ENCODE results near the gene JPH3. TPM values are rescaled to one million over a fixed set of nuclear protein-coding genes. Genes with fewer than 3 reads are reported as not detected.

The JPH3 gene
- total RNA-seq, 2 experiments from 2014 or later, result not detected

GRCh38 chr16:87621976-87622713, 19.8 kb downstream of the JPH3 start:
- Histone ChIP-seq H3K27ac (ENCODE audit: low read depth in 1 of 2, low read length in 2 of 2) (no peak overlapping the region), H3K27me3 (ENCODE audit: control insufficient read depth in 1 of 2, insufficient read depth in 2 of 2, low read length in 2 of 2) (peaks cover 0 to 7% of the 10 kb centered on the region in 2 experiments), H3K4me3 (ENCODE audit: low read length) (no peak overlapping the region), H3K4me1 (ENCODE audit: insufficient read depth, low read length) (no peaks in the 10 kb centered on the region), H3K9me3 (ENCODE audit: control insufficient read depth in 1 of 2, insufficient read depth in 1 of 2, low read length in 2 of 2) (no peaks in the 10 kb centered on the region), H3K36me3 (ENCODE audit: insufficient read depth, low read length) (no peaks in the 10 kb centered on the region)
- H3K36me3 Mint-ChIP-seq (ENCODE audit: low read depth), result no peaks in the 10 kb centered on the region
- H3K9me3 Mint-ChIP-seq, result no peaks in the 10 kb centered on the region
- POLR2A ChIA-PET, result no interaction called here
- TF ChIP-seq CTCF (IDR thresholded peaks at IDR 0.05), result no peak
- intact Hi-C loops (cut with DNase I, micrococcal nuclease), result no loop called here
- peaks cover 9% of the 10 kb centered on the region for H3K27me3 Mint-ChIP-seq
- H3K27ac Mint-ChIP-seq, result no peak overlapping the region
- no peak overlapping the region for H3K4me3 Mint-ChIP-seq
- no peak for ATAC-seq (ENCODE audit: poor library complexity)
- DNase-seq, result no peak
- CTCF ChIA-PET, result interaction anchor here (2.4 kb wide), 1 partner anchor 14 kb away, joined by 7 read pairs; no protein-coding TSS in a partner anchor
- H3K4me1 Mint-ChIP-seq (ENCODE audit: low read depth), result no peaks in the 10 kb centered on the region

- POLR2A ChIA-PET, result no interaction called here
- H3K9me3 ChIP-seq (ENCODE audit: control insufficient read depth in 1 of 2, insufficient read depth in 1 of 2, low read length in 2 of 2), result no peaks in the 10 kb centered on the region
- CTCF ChIA-PET, result interaction anchor here (2.4 kb wide), 1 partner anchor 13 kb away, joined by 7 read pairs; no protein-coding TSS in a partner anchor
- no peaks in the 10 kb centered on the region for H3K36me3 Mint-ChIP-seq (ENCODE audit: low read depth)
- H3K4me1 ChIP-seq (ENCODE audit: insufficient read depth, low read length), result no peaks in the 10 kb centered on the region
- no peaks in the 10 kb centered on the region for H3K36me3 ChIP-seq (ENCODE audit: insufficient read depth, low read length)
- no peak overlapping the region for H3K27ac Mint-ChIP-seq
- H3K4me3 Mint-ChIP-seq, result no peak overlapping the region
- H3K27me3 Mint-ChIP-seq, result peaks cover 5% of the 10 kb centered on the region
- H3K27ac ChIP-seq (ENCODE audit: low read depth in 1 of 2, low read length in 2 of 2), result no peak overlapping the region
- no peak overlapping the region for H3K4me3 ChIP-seq (ENCODE audit: low read length)
- DNase-seq, result no peak
- intact Hi-C loops (cut with DNase I, micrococcal nuclease), result no loop called here
- H3K27me3 ChIP-seq (ENCODE audit: control insufficient read depth in 1 of 2, insufficient read depth in 2 of 2, low read length in 2 of 2), result peaks cover 0 to 5% of the 10 kb centered on the region in 2 experiments
- no peaks in the 10 kb centered on the region for H3K9me3 Mint-ChIP-seq
- no peaks in the 10 kb centered on the region for H3K4me1 Mint-ChIP-seq (ENCODE audit: low read depth)
- no peak for TF ChIP-seq CTCF (IDR thresholded peaks at IDR 0.05)
- no peak for ATAC-seq (ENCODE audit: poor library complexity)
Observed at GRCh38 chr16:87622756-87623319, 20.5 kb downstream of the JPH3 start.

GRCh38 chr16:87625241-87625797, 23.0 kb downstream of the JPH3 start:
- TF ChIP-seq CTCF (IDR thresholded peaks at IDR 0.05), result no peak

More at GRCh38 chr16:87625241-87625797, 23.0 kb downstream of the JPH3 start:
- Mint-ChIP-seq H3K27me3 (peaks cover 7% of the 10 kb centered on the region), H3K27ac (no peak overlapping the region), H3K4me3 (no peak overlapping the region), H3K36me3 (ENCODE audit: low read depth) (no peaks in the 10 kb centered on the region), H3K9me3 (no peaks in the 10 kb centered on the region), H3K4me1 (ENCODE audit: low read depth) (no peaks in the 10 kb centered on the region)
- ChIA-PET POLR2A (interaction anchor here (0.6 kb wide), 1 partner anchor 186 kb away, joined by 5 read pairs; no protein-coding TSS in a partner anchor), CTCF (no interaction called here)
- Histone ChIP-seq H3K36me3 (ENCODE audit: insufficient read depth, low read length) (no peaks in the 10 kb centered on the region), H3K4me3 (ENCODE audit: low read length) (no peak overlapping the region), H3K9me3 (ENCODE audit: control insufficient read depth in 1 of 2, insufficient read depth in 1 of 2, low read length in 2 of 2) (peaks cover 0 to 6% of the 10 kb centered on the region in 2 experiments), H3K27me3 (ENCODE audit: control insufficient read depth in 1 of 2, insufficient read depth in 2 of 2, low read length in 2 of 2) (peaks cover 0 to 5% of the 10 kb centered on the region in 2 experiments), H3K4me1 (ENCODE audit: insufficient read depth, low read length) (no peaks in the 10 kb centered on the region), H3K27ac (ENCODE audit: low read depth in 1 of 2, low read length in 2 of 2) (no peak overlapping the region)
- ATAC-seq (ENCODE audit: poor library complexity), result no peak
- intact Hi-C loops (cut with DNase I, micrococcal nuclease), result no loop called here
- no peak for DNase-seq

All from CD4-positive, alpha-beta T cell (primary cell).